Kidney tubule cell (primary cell): ENCODE data around the gene PHLDB2.
A peak's percentile ranks its signal among the peaks of the same experiment; 100 is the strongest.

Experiments
- DNase-seq: peaks from one replicate; pipeline ENCODE4 v3.0.0-alpha.2; 2018; ENCODE audit warnings: low spot score

The PHLDB2 gene

DNA sequence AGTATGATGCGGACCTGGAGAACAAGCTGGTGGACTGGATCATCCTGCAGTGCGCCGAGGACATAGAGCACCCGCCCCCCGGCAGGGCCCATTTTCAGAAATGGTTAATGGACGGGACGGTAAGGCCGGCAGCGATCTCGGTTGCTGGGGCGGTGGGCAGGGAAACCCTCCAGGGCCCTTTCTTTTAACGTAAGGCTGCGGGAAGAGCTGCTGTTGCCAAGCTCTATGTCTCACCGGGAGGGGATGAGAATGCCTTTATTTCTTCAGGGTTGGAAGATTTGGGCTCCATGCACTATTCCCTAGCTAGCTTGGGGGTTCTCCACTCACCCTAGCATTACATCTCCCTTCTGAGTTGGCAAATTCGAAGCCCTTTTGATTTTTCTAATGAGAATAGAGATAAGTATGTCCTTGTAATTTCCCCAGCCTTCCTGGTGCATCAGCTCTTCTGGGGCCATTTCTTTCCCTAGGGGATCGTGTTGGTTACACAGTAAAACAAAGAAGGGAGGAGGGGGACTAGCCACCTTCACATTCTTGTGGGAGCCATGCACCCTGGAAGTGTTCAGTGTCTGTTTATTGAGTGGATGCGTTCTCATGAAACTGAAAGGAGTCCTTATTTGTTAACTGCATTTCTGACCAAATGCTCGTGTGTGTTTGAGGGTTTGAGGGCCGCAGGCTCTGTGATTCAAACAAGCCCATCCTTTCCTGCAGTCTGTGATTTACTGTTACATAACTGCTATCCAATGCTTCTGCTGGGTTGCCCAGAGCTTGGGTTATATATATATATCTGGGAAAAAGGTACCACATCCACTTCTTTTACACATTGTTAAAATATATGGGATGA lies 140.6 kb downstream of the PHLDB2 start:
- no peak for DNase-seq

DNA sequence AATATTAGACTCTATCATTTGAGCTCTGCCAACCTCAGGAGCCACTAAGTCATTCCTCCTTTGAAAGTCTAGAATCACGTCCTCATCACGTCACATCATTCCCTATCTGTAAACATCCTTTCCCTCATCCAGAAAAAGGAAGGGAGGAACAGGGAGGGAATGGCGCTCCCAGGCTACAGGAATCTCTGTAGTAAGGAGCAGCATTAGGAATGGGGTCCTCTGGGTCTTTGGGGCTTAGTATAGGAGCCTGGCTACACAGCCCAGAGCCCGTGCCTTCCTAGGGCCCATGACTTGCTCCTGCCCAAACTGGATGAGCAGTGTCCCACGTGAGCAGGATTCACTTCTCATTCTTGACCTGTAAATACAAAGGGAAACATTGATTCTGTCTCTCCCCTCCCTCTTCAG lies 141.3 kb downstream of the PHLDB2 start:
- no peak for DNase-seq

DNA sequence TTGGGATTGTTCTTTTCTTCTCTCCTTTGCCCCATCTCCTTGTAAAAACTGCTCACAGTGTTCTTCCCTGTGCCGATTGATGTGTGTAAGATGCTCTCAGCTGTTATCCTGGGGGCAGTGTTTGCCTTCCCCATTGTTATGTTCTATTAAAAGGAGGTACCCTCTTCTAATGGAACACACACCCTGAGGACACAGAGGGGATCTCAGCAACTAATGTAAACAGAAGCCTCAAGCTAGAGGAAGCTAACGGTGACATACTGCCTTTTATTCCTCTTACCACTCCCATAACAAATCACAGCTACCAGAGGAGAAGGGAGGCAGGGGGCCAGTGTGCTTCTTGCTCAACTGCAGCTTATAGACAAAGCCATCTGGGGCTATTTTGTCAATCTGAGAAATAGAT lies 141.9 kb downstream of the PHLDB2 start:
- no peak for DNase-seq

DNA sequence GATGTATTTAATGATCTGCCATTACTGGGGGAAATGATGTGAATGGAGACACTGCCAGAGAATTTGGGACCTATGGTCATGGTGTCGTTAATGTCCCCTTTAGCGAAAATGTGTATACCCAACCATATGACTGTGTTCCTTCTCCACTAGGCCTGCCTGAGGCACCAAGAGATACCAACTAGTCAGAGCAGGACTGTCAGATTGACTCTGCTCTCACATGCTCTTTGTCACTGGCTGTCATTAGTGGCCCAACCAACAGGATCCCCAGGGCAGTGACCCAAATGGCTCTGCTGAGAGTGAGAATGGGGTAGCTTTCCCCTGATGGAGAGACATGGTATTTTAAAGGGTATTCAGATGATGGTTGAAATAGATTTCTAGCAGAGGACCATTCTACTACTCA lies 142.5 kb downstream of the PHLDB2 start:
- no peak for DNase-seq

DNA sequence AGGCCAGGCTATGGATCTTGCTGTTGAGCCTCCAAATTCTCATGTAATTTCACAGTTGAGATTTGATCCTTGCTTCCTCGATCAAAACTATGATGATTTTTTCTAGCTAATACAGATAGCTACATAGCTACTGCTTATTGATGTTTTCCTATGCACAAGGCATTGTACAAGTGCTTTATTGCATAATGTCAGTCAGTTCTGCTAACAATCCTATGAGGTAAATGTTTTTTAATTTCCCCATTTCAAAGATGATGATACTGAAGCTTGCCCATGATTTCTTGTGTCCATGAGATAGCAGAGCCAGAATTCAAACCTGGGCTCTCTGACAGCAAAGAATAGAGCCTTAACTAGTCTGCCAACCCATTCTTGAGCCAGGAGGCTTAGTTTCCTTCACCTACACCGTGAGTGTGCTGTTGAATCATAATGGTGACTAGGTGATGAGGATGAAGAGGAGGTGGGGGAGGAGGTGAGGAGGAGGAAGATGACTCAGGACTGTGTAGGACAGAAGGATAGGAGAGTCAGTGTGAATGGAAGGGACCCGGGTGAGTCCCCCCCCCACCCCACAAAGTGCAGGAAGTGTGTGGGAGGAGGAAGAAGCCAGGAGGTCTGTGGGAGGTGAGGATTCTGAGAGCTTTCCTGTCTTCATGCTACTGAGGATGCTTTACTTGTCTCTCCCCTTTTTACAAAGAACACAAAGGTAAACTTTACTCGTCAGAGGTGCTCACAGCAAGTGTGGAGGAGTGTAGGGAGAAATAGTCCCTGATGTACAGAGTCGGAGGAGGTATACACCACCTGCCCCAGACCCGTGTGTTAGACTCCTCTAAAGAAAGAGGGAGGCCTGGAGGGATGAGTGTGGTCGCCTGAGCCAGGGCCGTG lies 143.3 kb downstream of the PHLDB2 start:
- DNase-seq = peak; percentile 95

DNA sequence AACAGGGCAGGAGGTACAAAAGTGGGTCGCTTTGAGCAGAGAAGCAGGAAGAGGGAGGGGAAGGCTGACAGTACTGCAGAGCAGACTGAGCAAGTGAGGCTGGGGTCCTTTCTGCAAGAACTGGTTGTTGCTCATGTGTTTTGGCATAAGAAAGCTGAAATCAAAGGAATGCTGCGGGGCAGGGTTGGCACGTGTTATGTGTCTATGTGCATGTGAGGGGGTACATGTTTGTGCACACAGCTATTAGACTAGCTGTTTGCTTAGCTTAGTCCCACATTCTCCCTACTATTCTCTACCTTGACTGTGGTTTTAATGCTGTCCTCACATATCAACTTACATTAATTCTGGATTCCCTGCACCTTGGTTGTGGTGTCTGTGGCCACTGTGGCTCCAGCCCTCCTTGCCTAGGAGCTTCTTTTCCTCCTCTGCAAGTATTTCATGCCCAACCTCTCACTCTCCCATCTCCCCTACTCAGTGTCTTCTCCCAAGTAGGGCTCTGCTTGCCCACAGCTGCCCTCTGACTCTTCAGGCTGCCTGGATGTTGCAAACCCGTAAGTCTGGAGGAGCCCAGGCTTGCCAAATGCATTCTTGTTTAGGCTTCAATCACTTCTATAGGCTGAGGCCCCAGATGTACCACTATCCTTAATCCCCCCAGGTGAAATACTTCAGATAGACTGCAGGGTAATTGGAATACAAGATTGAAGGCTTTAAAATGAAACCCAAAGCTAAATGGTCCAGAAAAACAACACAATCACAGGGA lies 144.4 kb downstream of the PHLDB2 start:
- no peak for DNase-seq

DNA sequence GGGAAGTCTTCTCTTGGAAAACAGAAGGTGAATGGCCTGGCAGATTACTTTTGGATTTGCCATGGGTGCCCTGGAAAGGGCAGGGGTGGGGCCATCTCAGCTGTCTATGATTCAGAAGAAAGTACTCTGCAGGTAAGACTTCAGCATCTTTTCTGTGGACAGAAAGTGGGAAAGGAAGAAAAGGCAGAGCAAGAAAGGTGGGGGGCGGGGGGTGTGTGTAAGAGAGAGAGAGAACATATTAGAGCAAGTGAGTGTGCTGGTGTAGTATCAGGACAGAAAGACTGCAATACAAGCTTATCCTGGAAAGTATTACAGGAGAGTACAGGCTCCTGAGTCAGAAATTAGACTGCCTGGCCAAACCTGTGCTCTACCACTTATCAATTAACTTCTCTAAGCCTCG lies 145.1 kb downstream of the PHLDB2 start:
- DNase-seq = peak; percentile 27

DNA sequence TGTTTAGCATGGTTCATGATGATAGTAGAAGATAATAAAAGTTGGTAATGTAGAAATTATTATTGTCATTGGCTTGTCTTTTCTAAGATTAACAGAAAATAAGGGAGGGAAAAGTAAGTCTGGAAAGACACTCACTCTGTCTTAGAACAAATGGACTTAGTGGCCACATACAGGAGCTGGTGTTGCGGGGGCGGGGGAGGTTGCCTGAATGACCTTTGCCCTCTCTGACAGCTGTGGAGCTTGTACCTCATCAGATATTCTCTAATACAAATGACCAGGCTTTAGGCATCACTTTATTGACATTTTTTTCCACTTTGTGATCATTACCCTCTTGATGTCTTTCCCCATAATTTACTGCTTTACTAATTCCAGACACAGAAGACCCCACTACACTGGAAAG lies 145.6 kb downstream of the PHLDB2 start:
- DNase-seq = no peak

DNA sequence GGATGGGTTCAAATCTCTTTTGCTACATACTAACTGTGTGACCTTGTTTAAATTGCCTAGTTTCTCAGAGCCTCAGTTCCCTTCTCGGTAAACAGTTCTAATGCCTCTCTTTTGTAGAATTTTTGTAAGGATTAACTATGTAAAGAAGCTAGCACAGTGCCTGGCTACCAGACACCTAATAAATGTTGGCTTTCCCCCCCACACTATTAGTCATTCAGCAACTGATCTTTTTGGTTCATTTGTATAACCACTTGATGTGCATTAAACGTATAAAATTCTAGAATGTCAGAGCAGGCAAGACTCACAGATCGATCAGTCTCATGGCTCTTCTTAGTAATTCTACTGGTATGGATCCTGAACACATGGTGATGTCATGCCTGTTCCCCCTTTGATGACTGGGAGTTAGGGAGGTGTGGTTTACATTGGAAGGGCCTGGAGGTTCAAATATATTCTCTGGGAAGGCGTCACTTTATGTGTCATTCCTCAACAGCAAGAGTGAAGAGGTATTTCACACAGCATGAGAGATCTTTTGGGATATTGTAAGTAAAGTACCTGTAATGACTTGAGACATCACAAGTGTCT lies 146.1 kb downstream of the PHLDB2 start:
- DNase-seq = peak; percentile 54

DNA sequence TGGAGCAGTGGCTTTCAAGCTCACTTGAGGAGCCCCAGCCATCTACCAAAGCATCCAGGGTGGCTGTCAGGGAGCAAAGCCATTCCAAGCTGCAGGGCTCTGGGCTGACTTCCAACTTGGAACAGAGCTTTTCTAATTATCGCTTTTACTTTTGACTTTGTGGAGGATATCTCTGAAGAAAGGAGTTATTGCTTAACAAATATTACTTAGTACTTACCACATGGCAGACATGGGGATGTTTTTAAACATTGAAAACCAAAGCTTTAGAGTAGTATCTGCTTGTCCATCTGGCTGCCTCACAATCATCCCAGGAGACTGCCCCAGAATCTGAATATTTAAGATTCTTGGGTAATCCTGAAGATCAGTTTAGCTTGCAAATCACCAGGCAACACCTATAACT lies 148.6 kb downstream of the PHLDB2 start:
- peak; percentile 27 for DNase-seq

DNA sequence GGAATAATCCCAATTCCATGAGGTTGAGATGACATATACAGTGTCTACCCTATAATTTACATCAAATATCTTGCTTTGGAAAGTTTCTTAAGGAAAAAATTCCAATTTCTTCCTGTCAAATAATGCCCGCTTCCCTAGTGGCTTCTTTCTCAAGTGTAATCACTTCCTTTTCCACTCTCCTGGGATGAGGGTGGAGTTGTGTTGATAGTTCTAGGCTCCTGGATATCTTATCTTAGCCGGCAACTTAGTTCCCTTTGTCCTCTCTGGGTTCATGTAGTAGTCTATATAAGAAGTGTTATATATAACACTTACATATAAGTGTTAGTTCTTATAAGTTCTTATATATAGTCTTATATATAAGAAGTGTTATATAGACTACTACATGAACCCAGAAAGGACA lies 150.6 kb downstream of the PHLDB2 start:
- DNase-seq = no peak

DNA sequence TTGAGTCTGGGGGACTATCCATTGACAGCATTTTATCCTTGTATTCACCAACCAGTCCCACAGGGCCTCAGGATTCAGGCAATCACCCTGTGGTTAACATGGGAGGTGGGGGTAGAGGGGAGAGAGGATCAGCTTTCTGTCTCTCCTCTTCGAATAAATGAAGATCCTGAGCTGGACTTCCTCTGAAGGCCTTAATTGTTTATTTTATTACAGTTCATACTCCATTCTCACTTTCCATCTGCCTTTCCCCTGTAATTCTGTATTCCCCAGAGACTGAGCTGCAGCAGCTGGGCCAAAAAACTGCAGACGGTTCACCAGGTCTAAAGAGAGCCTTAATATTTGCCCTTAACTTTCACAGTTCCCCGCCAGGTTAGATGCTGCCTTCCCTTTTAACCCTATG lies 151.6 kb downstream of the PHLDB2 start:
- no peak for DNase-seq

DNA sequence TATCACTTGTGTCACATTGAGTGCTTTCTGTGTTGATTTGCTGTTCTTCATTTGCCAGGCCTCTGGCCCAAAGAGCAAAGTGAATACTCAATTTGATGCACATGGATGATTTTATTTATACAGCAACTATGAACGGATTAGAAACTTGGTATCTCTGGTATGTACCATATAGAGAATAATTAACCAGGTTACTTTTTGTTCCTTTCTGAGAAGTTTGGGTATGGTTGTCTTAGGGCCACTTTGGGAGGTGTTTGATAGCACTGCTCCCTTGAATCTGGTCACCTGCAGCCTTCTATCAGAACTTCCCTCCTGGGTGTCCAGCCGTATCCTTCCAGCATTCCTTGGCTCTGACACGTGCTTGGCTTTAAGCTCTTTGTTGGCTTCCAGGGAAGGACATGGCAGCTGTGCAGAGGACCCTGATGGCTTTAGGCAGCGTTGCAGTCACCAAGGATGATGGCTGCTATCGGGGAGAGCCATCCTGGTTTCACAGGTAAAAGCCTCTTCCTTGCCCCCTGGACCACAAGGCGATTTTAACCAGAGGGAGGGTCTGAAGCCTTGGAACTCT lies 152.4 kb downstream of the PHLDB2 start:
- DNase-seq = peak; percentile 73

DNA sequence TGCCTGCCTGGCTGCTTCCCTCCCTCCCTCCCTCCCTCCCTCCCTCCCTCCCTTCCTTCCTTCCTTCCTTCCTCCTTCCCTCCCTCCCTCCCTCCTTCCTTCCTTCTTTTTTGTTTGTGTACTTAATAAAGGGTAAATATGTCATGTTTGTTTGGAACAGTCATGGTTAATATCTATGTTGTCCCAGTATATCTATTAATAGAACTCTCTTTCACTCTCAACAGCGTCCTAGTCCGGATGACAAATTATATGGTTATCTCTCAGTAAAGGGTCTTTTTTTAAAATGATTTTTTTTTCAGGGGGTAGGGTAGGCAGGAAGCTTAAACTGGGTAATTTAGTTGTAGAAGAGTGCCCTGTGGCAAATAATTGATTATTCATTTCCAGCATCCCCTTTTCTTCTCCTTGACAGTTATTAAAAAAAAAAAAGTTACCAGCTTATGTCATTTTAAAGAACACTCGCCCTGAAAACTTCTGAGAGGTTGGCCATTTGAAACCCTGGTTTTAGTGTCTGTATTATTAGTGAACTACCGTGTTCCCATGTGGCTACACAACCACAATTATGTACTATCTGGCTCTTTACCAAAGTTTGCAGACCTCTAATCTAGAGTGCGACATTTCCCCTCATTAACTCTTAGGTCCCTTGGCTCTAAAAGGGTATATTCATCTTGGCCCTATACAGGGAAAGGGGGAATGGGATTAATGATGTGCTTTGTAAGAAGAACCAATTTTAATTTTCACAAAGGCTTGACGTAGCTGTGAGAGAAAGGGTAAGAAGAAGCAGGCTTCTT lies 153.3 kb downstream of the PHLDB2 start:
- DNase-seq = no peak

DNA sequence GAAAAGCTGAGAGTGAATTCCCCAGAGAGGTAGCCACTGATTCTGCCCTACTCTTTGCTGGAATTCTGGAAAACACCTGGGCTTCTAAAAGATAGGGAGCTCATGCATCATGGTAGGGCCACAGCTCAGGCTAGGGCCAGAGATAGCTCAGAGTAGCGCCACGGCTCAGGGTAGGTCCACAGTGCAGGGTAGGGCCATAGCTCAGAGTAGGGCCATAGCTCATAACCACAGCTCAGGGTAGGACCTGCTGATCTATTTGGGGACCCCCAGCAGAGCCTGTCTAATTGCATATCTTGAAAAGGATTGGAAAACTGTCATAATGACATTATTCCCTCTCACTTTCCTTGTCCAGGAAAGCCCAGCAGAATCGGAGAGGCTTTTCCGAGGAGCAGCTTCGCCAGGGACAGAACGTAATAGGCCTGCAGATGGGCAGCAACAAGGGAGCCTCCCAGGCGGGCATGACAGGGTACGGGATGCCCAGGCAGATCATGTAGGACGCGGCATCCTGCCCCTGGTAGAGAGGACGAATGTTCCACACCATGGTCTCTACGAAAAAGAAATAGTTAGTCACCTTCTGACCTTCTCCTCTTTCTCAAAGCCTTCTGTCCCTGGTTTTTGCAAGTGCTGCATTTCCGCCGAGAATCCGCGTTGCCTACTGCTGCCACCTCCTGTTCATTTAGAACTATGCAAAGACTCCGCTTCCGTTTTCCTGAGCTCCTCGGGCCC lies 154.2 kb downstream of the PHLDB2 start:
- DNase-seq = peak; percentile 82

DNA sequence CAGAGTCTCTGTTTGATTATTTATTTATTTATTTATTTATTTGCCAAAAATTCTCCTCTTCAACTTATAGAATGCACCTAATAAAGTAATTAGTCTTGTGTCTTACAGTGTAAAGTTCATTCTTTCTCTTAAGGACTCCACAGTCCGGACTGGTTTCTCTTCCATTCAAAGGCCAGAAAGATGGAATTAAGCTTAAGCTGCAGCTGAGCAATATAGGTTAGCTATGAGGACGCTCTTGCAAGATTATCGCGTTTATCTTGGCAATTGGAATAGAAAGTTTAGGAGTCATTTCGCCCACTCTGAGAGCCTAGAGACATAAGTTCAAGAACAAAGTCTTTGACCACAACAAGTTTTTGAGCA lies 154.7 kb downstream of the PHLDB2 start:
- no peak for DNase-seq

DNA sequence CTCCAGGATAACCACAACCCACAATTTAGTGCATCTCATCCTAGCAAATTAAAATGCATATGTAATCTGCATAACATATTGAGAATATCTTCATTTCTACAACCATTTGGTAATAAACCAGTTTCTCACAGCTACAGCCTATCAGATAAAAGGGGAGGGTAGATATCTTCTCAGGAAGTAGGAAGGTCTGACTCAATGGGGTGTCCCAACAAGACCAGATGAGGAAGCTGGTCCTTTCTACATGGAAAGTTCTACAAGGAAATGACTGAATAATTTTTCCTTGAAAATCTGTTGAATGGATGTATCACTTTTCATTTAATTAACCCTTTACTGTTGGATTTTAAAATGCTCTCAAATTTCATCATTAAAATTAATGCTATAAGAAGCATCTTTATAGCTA lies 158.0 kb downstream of the PHLDB2 start:
- DNase-seq = peak; percentile 50

DNA sequence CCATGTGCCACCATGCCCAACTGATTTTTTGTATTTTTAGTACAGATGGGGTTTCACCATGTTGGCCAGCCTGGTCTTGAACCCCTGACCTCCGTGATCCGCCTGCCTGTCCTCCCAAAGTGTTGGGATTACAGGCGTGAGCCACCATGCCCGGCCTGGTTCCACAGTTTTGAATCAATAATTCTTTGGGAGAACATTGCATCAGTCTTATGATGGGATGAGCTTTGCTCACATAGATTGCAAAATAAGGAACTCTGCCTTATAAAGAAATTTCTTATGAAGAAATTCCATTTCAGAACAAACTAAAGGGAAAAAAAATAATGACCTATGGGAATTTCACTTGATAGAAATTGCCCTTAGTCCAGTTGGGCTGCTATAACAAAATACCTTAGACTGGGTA lies 159.6 kb downstream of the PHLDB2 start:
- DNase-seq = no peak

DNA sequence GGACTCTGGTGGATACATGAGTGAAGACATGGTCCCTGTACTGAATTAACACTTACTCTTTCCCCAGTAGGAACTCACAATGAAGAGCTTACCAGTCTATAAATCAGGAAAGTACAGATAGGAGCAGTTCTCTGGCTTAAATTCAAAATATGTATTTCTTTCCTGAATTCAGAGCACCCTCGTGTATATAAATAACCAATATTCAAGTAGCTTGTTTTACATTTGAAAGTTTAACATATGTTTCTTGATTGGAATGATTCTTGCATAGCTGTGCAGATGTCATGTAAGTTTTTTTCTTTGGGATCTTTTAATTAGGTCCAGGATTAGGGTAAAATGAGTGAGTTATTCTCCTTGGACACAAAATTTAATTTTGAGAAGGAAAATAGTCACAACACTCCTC lies 160.7 kb downstream of the PHLDB2 start:
- no peak for DNase-seq

DNA sequence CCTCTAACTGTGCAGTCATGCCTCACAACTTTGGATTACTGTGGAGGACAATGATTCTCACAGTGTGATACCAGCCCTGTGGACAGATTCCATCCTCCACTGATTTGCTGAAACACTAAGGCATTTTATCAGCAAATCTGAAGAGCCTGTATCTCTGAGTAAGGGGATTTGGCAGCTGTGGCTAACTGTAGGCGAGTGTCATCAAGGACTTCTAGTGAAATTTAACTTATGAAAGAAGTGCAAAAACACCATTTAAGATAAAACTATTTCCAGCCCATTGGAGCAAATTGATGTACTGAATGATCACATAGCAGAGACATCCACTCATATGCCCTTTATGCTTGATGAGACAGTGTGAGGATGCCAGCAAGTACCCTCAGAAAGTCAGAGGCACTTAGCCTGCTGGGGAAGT lies 161.6 kb downstream of the PHLDB2 start:
- DNase-seq = peak; percentile 87
